ENCODE results near the gene PDCD2L.

DNA sequence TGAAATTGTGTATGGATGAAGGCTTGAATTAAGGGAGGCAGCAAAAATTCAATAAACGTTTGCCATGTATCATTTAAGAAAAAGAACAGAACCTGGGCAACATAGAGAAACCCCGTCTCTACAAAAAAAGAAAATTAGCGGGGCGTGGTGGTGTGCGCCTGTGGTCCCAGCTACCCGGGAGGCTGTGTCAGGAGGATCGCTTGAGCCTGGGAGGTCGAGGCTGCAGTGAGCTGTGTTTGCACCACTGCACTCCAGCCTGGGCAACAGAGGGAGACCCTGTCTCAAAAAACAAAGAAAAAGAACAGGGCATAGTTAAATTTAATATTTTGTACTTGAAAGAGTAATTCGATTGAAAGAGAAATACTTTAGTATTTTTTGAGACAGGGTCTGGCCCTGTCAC is 25.4 kb downstream of the PDCD2L start:
- TF ChIP-seq NFYB (CRISPR knock-in tag; conservative IDR thresholded peaks at IDR 0.05; ENCODE audit: low read depth) (no peak), HMGA2 (CRISPR knock-in tag; IDR thresholded peaks at IDR 0.05) (no peak), SP1 (CRISPR knock-in tag; conservative IDR thresholded peaks at IDR 0.05) (no peak), CREM (CRISPR knock-in tag; IDR thresholded peaks at IDR 0.05) (no peak)
- TF ChIP-seq, protein P1, sequence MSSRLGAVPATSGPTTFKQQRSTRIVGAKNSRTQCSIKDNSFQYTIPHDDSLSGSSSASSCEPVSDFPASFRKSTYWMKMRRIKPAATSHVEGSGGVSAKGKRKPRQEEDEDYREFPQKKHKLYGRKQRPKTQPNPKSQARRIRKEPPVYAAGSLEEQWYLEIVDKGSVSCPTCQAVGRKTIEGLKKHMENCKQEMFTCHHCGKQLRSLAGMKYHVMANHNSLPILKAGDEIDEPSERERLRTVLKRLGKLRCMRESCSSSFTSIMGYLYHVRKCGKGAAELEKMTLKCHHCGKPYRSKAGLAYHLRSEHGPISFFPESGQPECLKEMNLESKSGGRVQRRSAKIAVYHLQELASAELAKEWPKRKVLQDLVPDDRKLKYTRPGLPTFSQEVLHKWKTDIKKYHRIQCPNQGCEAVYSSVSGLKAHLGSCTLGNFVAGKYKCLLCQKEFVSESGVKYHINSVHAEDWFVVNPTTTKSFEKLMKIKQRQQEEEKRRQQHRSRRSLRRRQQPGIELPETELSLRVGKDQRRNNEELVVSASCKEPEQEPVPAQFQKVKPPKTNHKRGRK (CRISPR knock-in tag; IDR thresholded peaks at IDR 0.05; ENCODE audit: borderline replicate concordance) = no peak

Data from WTC11 (cell line).